ACC112 (cell line): Measurements from ENCODE around the gene RWDD4.
A peak's percentile ranks its signal among the peaks of the same experiment; 100 is the strongest.

ENCODE experiments used
- H2AFZ ChIP-seq: fragments of 200-600 bp; sonication (generic); one replicate; pipeline ENCODE4 v1.6.0; 2017; ENCODE audit warnings: antibody characterized with exemption, low read length; ENCODE audit not compliant: unreplicated experiment
- H3K27ac ChIP-seq: fragments of 200-600 bp; sonication (generic); 2 replicates; pipeline ENCODE4 v1.5.1; 2014; ENCODE audit warnings: low read depth, mild to moderate bottlenecking, antibody characterized with exemption, low read length, moderate library complexity
- H3K27me3 ChIP-seq: fragments of 200-600 bp; sonication (generic); 2 replicates; pipeline ENCODE4 v1.6.1; 2014; ENCODE audit warnings: mild to moderate bottlenecking, antibody characterized with exemption, low read length, moderate library complexity, mixed read lengths; ENCODE audit not compliant: insufficient read depth
- H3K36me3 ChIP-seq: fragments of 200-600 bp; sonication (generic); 2 replicates; pipeline ENCODE4 v1.6.1; 2016; ENCODE audit warnings: mild to moderate bottlenecking, antibody characterized with exemption, low read length, moderate library complexity, mixed read lengths; ENCODE audit not compliant: insufficient read depth
- H3K4me1 ChIP-seq: fragments of 200-600 bp; sonication (generic); one replicate; pipeline ENCODE4 v1.6.1; 2016; ENCODE audit warnings: low read length, mixed read lengths; ENCODE audit not compliant: insufficient read depth, unreplicated experiment, control insufficient read depth
- H3K4me3 ChIP-seq: fragments of 200-600 bp; sonication (generic); 2 replicates; pipeline ENCODE4 v1.5.1; 2014; ENCODE audit warnings: mild to moderate bottlenecking, low read depth, low read length
- H3K79me2 ChIP-seq: fragments of 200-600 bp; sonication (generic); one replicate; pipeline ENCODE4 v1.6.0; 2016; ENCODE audit warnings: low read length; ENCODE audit not compliant: control insufficient read depth, unreplicated experiment, insufficient read depth

Gene RWDD4

DNA sequence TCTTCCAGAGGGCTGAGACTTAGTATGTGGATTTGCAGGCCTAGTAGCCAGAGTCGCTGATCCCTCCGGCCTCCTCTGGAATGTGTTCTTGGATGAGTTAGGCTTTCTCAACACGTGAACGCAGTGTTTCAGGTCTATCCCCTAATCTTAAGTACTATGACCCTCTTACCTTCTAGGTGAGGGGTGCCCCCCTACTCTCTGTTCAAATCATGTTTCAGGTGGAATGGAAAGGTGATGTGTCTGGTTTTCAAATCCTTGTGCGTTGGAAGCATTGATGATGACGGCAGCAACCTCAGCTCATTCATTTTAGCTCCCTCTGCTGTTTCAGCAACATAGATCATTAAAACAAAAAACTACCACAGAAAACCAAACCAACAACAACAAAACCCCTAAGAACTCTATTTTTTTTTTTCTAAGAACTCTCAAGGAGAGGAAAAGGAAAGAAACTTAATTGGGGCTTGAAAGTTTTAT, 56.4 kb downstream of the RWDD4 start:
- Histone ChIP-seq H3K4me1 (no peaks in the 10 kb centered on the region), H3K4me3 (no peak overlapping the region), H3K27me3 (no peaks in the 10 kb centered on the region), H2AFZ (peak overlapping the region; percentile 16), H3K79me2 (no peaks in the 10 kb centered on the region), H3K36me3 (no peaks in the 10 kb centered on the region), H3K27ac (no peak overlapping the region)

DNA sequence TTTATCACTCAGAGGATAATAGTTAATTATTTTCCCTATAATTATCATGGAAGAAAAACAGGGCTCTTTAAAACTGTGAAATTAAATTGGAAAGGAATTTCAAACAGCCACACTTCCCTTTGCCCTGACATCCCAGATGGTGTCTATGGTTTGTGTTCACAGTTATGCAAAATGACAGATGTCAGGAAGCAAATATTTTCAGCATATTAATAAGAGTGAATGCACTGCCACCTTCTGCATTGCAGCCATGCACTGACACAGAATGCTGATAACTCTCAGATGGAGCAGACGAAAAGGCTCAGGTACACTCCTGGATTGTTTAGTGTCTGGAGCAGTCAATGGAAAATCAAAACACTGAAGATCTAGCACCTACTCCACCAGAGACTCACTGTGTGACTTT, 57.6 kb downstream of the RWDD4 start:
- Histone ChIP-seq H3K4me3 (no peak overlapping the region), H3K4me1 (no peaks in the 10 kb centered on the region), H3K36me3 (no peaks in the 10 kb centered on the region)

DNA sequence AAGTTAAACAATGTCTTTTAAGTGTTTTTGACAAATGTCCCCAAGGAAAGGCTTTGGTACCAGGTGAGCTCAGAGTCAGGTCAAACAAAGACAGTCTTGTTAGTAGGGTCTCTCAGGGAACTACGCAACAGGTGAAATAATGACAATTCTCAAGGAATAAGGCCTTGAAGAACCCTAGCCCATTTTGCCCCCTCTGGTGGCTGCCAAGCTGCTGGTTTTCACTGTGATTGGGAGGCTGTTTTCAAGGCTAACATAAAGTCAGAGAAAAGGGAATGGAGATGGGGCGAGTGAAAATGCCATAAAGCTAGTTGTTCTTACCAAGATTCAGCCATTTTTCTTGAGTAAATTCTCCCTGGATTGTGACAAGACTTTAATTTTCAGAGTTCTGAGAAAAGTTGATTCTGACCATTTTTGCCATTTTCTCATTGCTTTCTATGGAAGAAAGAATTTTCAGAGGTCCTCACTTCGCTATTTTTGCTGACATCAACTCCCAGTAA, 58.7 kb downstream of the RWDD4 start:
- no peaks in the 10 kb centered on the region for H3K27me3 ChIP-seq
- H3K79me2 ChIP-seq, result no peaks in the 10 kb centered on the region
- H3K36me3 ChIP-seq, result no peaks in the 10 kb centered on the region
- no peaks in the 10 kb centered on the region for H3K4me1 ChIP-seq
- H2AFZ ChIP-seq, result no peak overlapping the region
- H3K27ac ChIP-seq, result no peak overlapping the region
- no peak overlapping the region for H3K4me3 ChIP-seq

More for the DNA sequence above, 57.6 kb downstream of the RWDD4 start:
- H2AFZ ChIP-seq, result no peak overlapping the region
- no peaks in the 10 kb centered on the region for H3K79me2 ChIP-seq
- H3K27me3 ChIP-seq, result no peaks in the 10 kb centered on the region
- H3K27ac ChIP-seq, result no peak overlapping the region

DNA sequence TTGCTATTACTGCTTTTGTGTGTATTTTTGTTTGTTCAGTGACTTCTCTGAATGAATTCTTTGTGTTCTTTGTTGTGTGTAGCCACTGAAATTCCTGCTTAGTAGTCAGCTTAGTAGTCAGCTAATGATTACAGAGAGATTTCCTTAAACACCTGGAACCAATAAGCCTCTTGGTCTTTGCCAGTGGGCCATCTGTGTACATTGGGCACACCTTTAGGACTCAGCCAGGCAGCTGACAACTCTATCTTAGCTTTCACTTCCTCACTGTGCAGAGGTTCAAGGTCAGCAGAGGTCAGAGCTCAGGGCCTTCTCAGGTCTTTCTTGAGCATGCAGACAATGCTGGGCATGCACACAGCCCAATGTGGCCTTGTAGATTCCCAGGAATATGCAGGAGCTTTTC, 59.3 kb downstream of the RWDD4 start:
- H3K79me2 ChIP-seq, result no peaks in the 10 kb centered on the region
- H3K36me3 ChIP-seq, result no peaks in the 10 kb centered on the region
- no peaks in the 10 kb centered on the region for H3K27me3 ChIP-seq
- H3K4me3 ChIP-seq, result no peak overlapping the region
- H3K27ac ChIP-seq, result no peak overlapping the region
- no peaks in the 10 kb centered on the region for H3K4me1 ChIP-seq
- H2AFZ ChIP-seq, result no peak overlapping the region

DNA sequence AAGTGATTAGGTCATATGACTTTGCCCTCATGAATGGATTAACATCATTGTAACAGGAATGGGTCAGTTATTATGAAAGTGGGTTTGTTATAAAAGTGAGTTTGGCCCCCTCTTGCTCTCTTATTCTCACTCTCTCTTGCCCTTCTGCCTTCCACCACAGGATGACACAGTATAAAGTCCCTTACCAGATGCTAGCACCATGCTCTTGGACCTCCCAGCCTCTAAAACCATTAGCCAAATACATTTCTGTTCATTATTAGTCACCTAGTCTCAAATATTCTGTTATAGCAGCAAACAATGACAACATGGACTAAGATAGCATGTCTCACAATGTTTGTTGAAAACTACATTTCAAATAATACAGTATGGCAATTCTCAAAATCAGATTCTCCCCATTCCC, 59.7 kb downstream of the RWDD4 start:
- H3K79me2 ChIP-seq, result no peaks in the 10 kb centered on the region
- no peak overlapping the region for H3K27ac ChIP-seq
- H3K4me3 ChIP-seq, result no peak overlapping the region
- no peaks in the 10 kb centered on the region for H3K4me1 ChIP-seq
- no peaks in the 10 kb centered on the region for H3K36me3 ChIP-seq
- no peak overlapping the region for H2AFZ ChIP-seq
- H3K27me3 ChIP-seq, result no peaks in the 10 kb centered on the region

DNA sequence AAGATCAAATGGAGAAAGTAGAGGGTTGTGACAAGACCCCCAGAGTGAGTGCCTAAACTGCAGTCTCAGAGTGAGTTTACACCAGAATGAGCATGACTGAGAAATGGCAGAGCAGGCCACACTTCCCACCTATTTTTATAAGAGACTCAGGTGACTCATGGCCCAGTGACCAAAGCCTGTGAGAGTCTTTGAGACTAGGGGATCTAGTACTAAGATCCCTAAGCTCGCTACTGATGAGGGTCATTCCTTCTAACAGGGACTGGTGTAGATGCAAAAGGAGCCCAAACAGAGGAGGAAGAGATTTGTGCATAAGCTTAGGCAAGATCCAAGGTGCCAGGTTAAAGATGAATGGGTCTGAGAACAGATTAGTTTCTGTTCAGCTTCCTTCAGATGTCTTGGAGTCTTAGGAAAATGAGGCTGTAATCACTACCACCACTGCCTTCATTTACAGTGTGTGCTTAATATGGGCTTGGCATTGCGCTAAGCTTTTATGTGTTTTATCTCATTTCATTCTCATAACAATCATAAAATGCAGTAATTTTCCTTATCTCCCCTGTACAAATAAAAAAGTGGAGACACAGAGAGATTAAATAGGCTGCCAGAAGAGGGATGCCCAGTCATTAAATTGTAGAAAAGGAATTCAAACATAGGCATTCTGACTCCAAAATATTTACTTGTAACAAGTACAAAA, 62.8 kb downstream of the RWDD4 start:
- no peak overlapping the region for H3K4me3 ChIP-seq
- no peaks in the 10 kb centered on the region for H3K36me3 ChIP-seq
- no peaks in the 10 kb centered on the region for H3K4me1 ChIP-seq
- no peaks in the 10 kb centered on the region for H3K27me3 ChIP-seq
- no peaks in the 10 kb centered on the region for H3K79me2 ChIP-seq
- H2AFZ ChIP-seq, result no peak overlapping the region
- no peak overlapping the region for H3K27ac ChIP-seq

DNA sequence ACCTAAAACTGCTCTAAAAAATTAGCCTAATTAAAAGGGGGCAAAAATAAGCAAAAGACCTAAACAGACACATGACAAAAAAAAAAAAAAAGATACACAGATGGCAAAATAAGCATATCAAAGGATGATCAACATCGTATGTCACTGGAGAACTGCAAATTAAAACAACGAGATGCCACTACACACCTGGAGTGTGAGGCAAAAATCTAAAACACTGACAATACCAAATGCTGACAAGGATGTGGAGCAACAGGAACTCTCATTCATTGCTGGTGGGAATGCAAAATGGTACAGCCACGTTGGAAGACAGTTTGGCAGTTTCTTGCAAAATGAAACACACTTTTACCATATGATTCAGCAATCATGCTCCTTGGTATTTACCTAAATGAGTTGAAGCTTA, 64.2 kb downstream of the RWDD4 start:
- Histone ChIP-seq H3K36me3 (no peaks in the 10 kb centered on the region), H2AFZ (no peak overlapping the region), H3K4me3 (no peak overlapping the region), H3K79me2 (no peaks in the 10 kb centered on the region), H3K27me3 (no peaks in the 10 kb centered on the region), H3K4me1 (no peaks in the 10 kb centered on the region), H3K27ac (no peak overlapping the region)

DNA sequence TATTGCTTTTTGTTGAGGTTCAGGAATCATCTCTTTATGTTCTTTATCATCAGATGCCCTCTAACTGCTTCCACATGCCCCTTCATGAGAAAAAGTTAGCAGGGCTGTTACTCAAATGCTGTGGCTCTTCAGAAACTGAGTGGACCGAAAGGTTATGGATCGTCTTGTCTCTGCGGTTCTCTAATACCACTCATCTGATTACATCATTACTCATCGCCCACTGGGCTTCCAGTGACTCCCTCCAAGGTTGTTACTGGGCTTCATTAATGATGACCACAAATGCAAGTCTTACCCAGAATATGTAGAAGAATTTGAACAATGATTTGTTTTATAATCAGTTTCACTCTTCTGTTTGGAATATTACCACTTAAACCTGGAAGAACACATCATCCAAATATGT, 67.7 kb downstream of the RWDD4 start:
- Histone ChIP-seq H3K27me3 (no peaks in the 10 kb centered on the region), H2AFZ (no peak overlapping the region), H3K27ac (no peak overlapping the region), H3K36me3 (no peaks in the 10 kb centered on the region), H3K4me3 (no peak overlapping the region), H3K79me2 (no peaks in the 10 kb centered on the region), H3K4me1 (no peaks in the 10 kb centered on the region)
